ENCODE data around the gene TET2.

Gene TET2

GRCh38 chr4:105265689-105266088 lies 119.0 kb downstream of the TET2 start:
- no peaks in the 10 kb centered on the region for H3K27me3 ChIP-seq (ENCODE audit: insufficient read depth, low read depth, severe bottlenecking)
- no peak for DNase-seq
- no peak overlapping the region for H3K4me3 ChIP-seq (ENCODE audit: low read depth, low read length)
- H3K9me3 ChIP-seq (ENCODE audit: severe bottlenecking): no peaks in the 10 kb centered on the region
- TF ChIP-seq CTCF (IDR thresholded peaks at IDR 0.05; ENCODE audit: low read depth, low read length): no peak
- peaks cover 18% of the 10 kb centered on the region for H3K36me3 ChIP-seq
- no peak overlapping the region for H3K27ac ChIP-seq

- DNase-seq: no peak
- Histone ChIP-seq H3K36me3 (peaks cover 29% of the 10 kb centered on the region), H3K9me3 (ENCODE audit: severe bottlenecking) (no peaks in the 10 kb centered on the region), H3K27me3 (ENCODE audit: insufficient read depth, low read depth, severe bottlenecking) (no peaks in the 10 kb centered on the region), H3K27ac (no peak overlapping the region), H3K4me3 (ENCODE audit: low read depth, low read length) (no peak overlapping the region)
- no peak for TF ChIP-seq CTCF (IDR thresholded peaks at IDR 0.05; ENCODE audit: low read depth, low read length)
Measured at GRCh38 chr4:105267280-105267679, 120.6 kb downstream of the TET2 start.

GRCh38 chr4:105272002-105272401 lies 125.3 kb downstream of the TET2 start:
- peaks cover 59% of the 10 kb centered on the region for H3K36me3 ChIP-seq
- H3K27ac ChIP-seq: no peak overlapping the region
- H3K9me3 ChIP-seq (ENCODE audit: severe bottlenecking): no peaks in the 10 kb centered on the region
- TF ChIP-seq CTCF (IDR thresholded peaks at IDR 0.05; ENCODE audit: low read depth, low read length): no peak
- H3K27me3 ChIP-seq (ENCODE audit: insufficient read depth, low read depth, severe bottlenecking): no peaks in the 10 kb centered on the region
- DNase-seq: no peak
- no peak overlapping the region for H3K4me3 ChIP-seq (ENCODE audit: low read depth, low read length)

GRCh38 chr4:105273230-105273629 lies 126.6 kb downstream of the TET2 start:
- no peak overlapping the region for H3K4me3 ChIP-seq (ENCODE audit: low read depth, low read length)
- peaks cover 59% of the 10 kb centered on the region for H3K36me3 ChIP-seq
- TF ChIP-seq CTCF (IDR thresholded peaks at IDR 0.05; ENCODE audit: low read depth, low read length): no peak
- no peak overlapping the region for H3K27ac ChIP-seq
- no peak for DNase-seq
- H3K27me3 ChIP-seq (ENCODE audit: insufficient read depth, low read depth, severe bottlenecking): no peaks in the 10 kb centered on the region
- H3K9me3 ChIP-seq (ENCODE audit: severe bottlenecking): no peaks in the 10 kb centered on the region

GRCh38 chr4:105274090-105274489 lies 127.4 kb downstream of the TET2 start:
- no peak for TF ChIP-seq CTCF (IDR thresholded peaks at IDR 0.05; ENCODE audit: low read depth, low read length)

GRCh38 chr4:105274504-105274903 lies 127.8 kb downstream of the TET2 start:
- H3K27me3 ChIP-seq (ENCODE audit: insufficient read depth, low read depth, severe bottlenecking): no peaks in the 10 kb centered on the region
- TF ChIP-seq CTCF (IDR thresholded peaks at IDR 0.05; ENCODE audit: low read depth, low read length): no peak
- H3K27ac ChIP-seq: no peak overlapping the region
- H3K9me3 ChIP-seq (ENCODE audit: severe bottlenecking): no peaks in the 10 kb centered on the region
- no peak overlapping the region for H3K4me3 ChIP-seq (ENCODE audit: low read depth, low read length)
- DNase-seq: no peak
- peaks cover 57% of the 10 kb centered on the region for H3K36me3 ChIP-seq

More at GRCh38 chr4:105274090-105274489, 127.4 kb downstream of the TET2 start:
- H3K27me3 ChIP-seq (ENCODE audit: insufficient read depth, low read depth, severe bottlenecking): no peaks in the 10 kb centered on the region
- DNase-seq: no peak
- H3K9me3 ChIP-seq (ENCODE audit: severe bottlenecking): no peaks in the 10 kb centered on the region
- no peak overlapping the region for H3K4me3 ChIP-seq (ENCODE audit: low read depth, low read length)
- H3K27ac ChIP-seq: no peak overlapping the region
- peaks cover 59% of the 10 kb centered on the region for H3K36me3 ChIP-seq
